ENCODE measurements around the gene CAST. TPM values are rescaled to one million over a fixed set of nuclear protein-coding genes. Genes with fewer than 3 reads are reported as not detected.

CAST gene
- total RNA-seq, 2 donors from 2014 or later = 33.5 to 36.2 TPM

GRCh38 chr5:96640696-96641095 lies 21.5 kb upstream of the CAST start:
- no peak for TF ChIP-seq CTCF (conservative IDR thresholded peaks at IDR 0.05)
- no peaks in the 10 kb centered on the region for H3K9me3 Mint-ChIP-seq
- H3K36me3 Mint-ChIP-seq (ENCODE audit: low read depth) = no peaks in the 10 kb centered on the region
- Histone ChIP-seq H3K4me3 (ENCODE audit: low read length) (no peak overlapping the region), H3K4me1 (ENCODE audit: control insufficient read depth, insufficient read depth, low read length) (no peaks in the 10 kb centered on the region), H3K36me3 (ENCODE audit: control insufficient read depth, insufficient read depth, low read length) (no peaks in the 10 kb centered on the region), H3K9ac (ENCODE audit: extremely low read depth, low read length, poor library complexity, severe bottlenecking) (no peak overlapping the region), H3K27ac (ENCODE audit: low read depth, low read length) (no peak overlapping the region), H3K9me3 (ENCODE audit: control insufficient read depth, low read length) (no peaks in the 10 kb centered on the region), H3K27me3 (ENCODE audit: control insufficient read depth, insufficient read depth, low read length, poor library complexity, severe bottlenecking) (no peaks in the 10 kb centered on the region)
- 73 to 83% methylated on average over 1 to 3 of the region's 3 CpGs for WGBS, 2 experiments (ENCODE audit: insufficient coverage in 1 of 2, insufficient read length in 1 of 2)
- H3K27ac Mint-ChIP-seq = no peak overlapping the region
- no peak overlapping the region for H3K4me3 Mint-ChIP-seq
- H3K27me3 Mint-ChIP-seq (ENCODE audit: insufficient read depth) = no peaks in the 10 kb centered on the region
- no peak for DNase-seq
- H3K4me1 Mint-ChIP-seq = peaks cover 2% of the 10 kb centered on the region

GRCh38 chr5:96641368-96642280 lies 20.6 kb upstream of the CAST start:
- Histone ChIP-seq H3K9ac (ENCODE audit: extremely low read depth, low read length, poor library complexity, severe bottlenecking) (no peak overlapping the region), H3K27ac (ENCODE audit: low read depth, low read length) (no peak overlapping the region), H3K27me3 (ENCODE audit: control insufficient read depth, insufficient read depth, low read length, poor library complexity, severe bottlenecking) (no peaks in the 10 kb centered on the region), H3K4me1 (ENCODE audit: control insufficient read depth, insufficient read depth, low read length) (no peaks in the 10 kb centered on the region), H3K36me3 (ENCODE audit: control insufficient read depth, insufficient read depth, low read length) (no peaks in the 10 kb centered on the region), H3K4me3 (ENCODE audit: low read length) (no peak overlapping the region), H3K9me3 (ENCODE audit: control insufficient read depth, low read length) (no peaks in the 10 kb centered on the region)
- no peaks in the 10 kb centered on the region for H3K9me3 Mint-ChIP-seq
- H3K4me1 Mint-ChIP-seq = peaks cover 2% of the 10 kb centered on the region
- no peak for DNase-seq
- H3K36me3 Mint-ChIP-seq (ENCODE audit: low read depth) = no peaks in the 10 kb centered on the region
- TF ChIP-seq CTCF (conservative IDR thresholded peaks at IDR 0.05) = no peak
- 67 to 72% methylated on average over 5 of the region's 5 CpGs for WGBS, 2 experiments (ENCODE audit: insufficient coverage in 1 of 2, insufficient read length in 1 of 2)
- no peak overlapping the region for H3K4me3 Mint-ChIP-seq
- no peaks in the 10 kb centered on the region for H3K27me3 Mint-ChIP-seq (ENCODE audit: insufficient read depth)
- no peak overlapping the region for H3K27ac Mint-ChIP-seq

- Mint-ChIP-seq H3K36me3 (ENCODE audit: low read depth) (no peaks in the 10 kb centered on the region), H3K27me3 (ENCODE audit: insufficient read depth) (no peaks in the 10 kb centered on the region), H3K27ac (no peak overlapping the region), H3K4me1 (peaks cover 2% of the 10 kb centered on the region), H3K4me3 (no peak overlapping the region), H3K9me3 (no peaks in the 10 kb centered on the region)
- TF ChIP-seq CTCF (conservative IDR thresholded peaks at IDR 0.05) = no peak
- no peaks in the 10 kb centered on the region for H3K27me3 ChIP-seq (ENCODE audit: control insufficient read depth, insufficient read depth, low read length, poor library complexity, severe bottlenecking)
- H3K27ac ChIP-seq (ENCODE audit: low read depth, low read length) = no peak overlapping the region
- H3K9ac ChIP-seq (ENCODE audit: extremely low read depth, low read length, poor library complexity, severe bottlenecking) = no peak overlapping the region
- H3K4me3 ChIP-seq (ENCODE audit: low read length) = no peak overlapping the region
- H3K9me3 ChIP-seq (ENCODE audit: control insufficient read depth, low read length) = no peaks in the 10 kb centered on the region
- 95% methylated on average over 2 of the region's 2 CpGs; no CpG with 5 or more reads in 1 of the 2 experiments for WGBS, 2 experiments (ENCODE audit: insufficient coverage in 1 of 2, insufficient read length in 1 of 2)
- H3K4me1 ChIP-seq (ENCODE audit: control insufficient read depth, insufficient read depth, low read length) = no peaks in the 10 kb centered on the region
- no peak for DNase-seq
- H3K36me3 ChIP-seq (ENCODE audit: control insufficient read depth, insufficient read depth, low read length) = no peaks in the 10 kb centered on the region
Observed at GRCh38 chr5:96642281-96642640, 19.9 kb upstream of the CAST start.
